ENCODE data around the gene ERBIN. TPM values are rescaled to one million over a fixed set of nuclear protein-coding genes. Genes with fewer than 3 reads are reported as not detected.
A peak's percentile ranks its signal among the peaks of the same experiment; 100 is the strongest.

ERBIN gene
- total and polyA plus RNA-seq, 10 of the 15 experiments (the other 5 are each of a cell fraction or from before 2014, with no cell fraction given): 9.5 to 91.1 (median 49.4) TPM

DNA sequence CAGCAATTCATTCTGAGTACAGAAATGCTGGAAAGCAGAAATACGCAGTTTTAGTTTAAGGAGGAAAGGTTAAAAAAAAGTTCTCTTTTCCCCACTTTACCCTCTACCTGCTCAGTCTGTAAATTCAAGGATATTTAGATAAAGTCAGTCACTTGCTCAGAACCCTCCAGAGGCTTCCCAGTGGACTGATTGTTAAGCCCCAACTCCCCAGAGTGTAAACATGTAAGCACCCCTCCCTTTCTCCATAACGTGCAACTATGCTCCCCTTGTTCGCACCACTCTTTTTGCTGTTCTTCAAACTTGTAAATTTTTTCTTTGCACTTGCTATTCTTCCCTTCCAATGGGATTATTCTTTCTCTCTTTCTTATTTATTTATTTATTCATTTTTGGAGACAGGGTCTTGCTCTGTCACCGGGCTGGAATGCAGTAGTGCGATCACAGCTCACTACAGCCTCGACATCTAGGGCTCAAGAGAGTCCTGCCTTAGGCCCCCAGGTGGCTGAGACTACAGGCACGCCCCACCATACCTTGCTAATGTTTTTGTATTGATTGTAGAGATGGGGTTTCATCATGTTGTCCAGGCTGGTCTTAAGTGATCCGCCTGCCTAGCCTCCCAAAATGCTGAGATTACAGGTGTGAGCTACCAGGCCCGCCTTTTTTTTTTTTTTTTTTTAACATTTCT is 32.5 kb upstream of the ERBIN start:
- CTCF ChIA-PET: interaction anchor here (0.7 kb wide), 1 partner anchor 1044 kb away, joined by 3 read pairs; no protein-coding TSS in a partner anchor
- TF ChIP-seq MXI1 (IDR thresholded peaks at IDR 0.05; ENCODE audit: low read depth, low read length) (no peak), MTA2 (IDR thresholded peaks at IDR 0.05; ENCODE audit: low read depth) (no peak)
- no peak overlapping the region for H3K9ac ChIP-seq (ENCODE audit: control insufficient read depth, insufficient read depth, low read length)
- WGBS (ENCODE audit: insufficient coverage, insufficient replicate concordance, low lambda C conversion rate, missing lambda C conversion rate): 76% methylated on average over 8 of the region's 9 CpGs
- no peak overlapping the region for H3K27ac ChIP-seq (ENCODE audit: control insufficient read depth, insufficient read depth)
- SMC1A ChIA-PET (ENCODE audit: uncharacterized antibody, unreplicated experiment): no interaction called here
- DNase-seq (ENCODE audit: low read depth, low spot score) (no peak), FAIRE-seq (no peak), ATAC-seq (no peak)
- H3K4me3 ChIP-seq: no peak overlapping the region
- intact Hi-C loops (cut with micrococcal nuclease; ENCODE audit: unreplicated experiment): no loop called here
- no peaks in the 10 kb centered on the region for H3K36me3 ChIP-seq (ENCODE audit: control insufficient read depth in 2 of 2, insufficient read depth in 2 of 2, low read length in 1 of 2)
- no peaks in the 10 kb centered on the region for H3K9me3 ChIP-seq (replicated peaks; ENCODE audit: control insufficient read depth, insufficient read depth, low read length)
- no peak overlapping the region for H3K4me2 ChIP-seq (ENCODE audit: control insufficient read depth, insufficient read depth)
- no peaks in the 10 kb centered on the region for H3K4me1 ChIP-seq (ENCODE audit: control insufficient read depth, insufficient read depth, low read length)
- H3K27me3 ChIP-seq (replicated peaks in 1 of 2; ENCODE audit: control insufficient read depth in 2 of 2, insufficient read depth in 2 of 2, low read length in 1 of 2): no peaks in the 10 kb centered on the region
- H4K20me1 ChIP-seq (ENCODE audit: control insufficient read depth, insufficient read depth): no peaks in the 10 kb centered on the region
- in situ Hi-C loops (cut with MboI): no loop called here
- no TSS peak for BruUV-seq (replicated peaks)
- no peak overlapping the region for H2AFZ ChIP-seq (ENCODE audit: control insufficient read depth, low read depth, low read length)
- H3K79me2 ChIP-seq (ENCODE audit: control insufficient read depth, insufficient read depth, low read length): no peaks in the 10 kb centered on the region
- POLR2A ChIA-PET: no interaction called here
- RAD21 ChIA-PET (ENCODE audit: unreplicated experiment): no interaction called here

DNA sequence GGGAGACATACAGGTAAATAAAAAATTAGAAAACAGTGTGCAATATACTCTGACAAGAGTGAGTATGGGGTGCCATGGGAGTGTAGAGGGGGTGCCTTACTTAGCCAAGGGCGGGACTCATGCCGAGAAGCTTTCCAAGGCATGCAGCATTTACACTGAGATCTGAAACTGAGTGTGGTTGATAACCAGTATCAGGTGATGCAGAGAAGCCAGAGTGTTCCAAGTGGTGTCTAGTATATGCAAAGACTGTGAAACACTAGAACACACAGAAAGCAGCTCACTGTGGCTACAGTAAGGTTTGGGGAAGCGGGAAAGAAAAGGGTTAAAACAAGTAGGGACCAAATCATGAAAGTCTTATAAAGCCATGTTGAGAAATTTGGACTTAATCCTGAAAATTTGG is 30.5 kb upstream of the ERBIN start:
- BruUV-seq (replicated peaks): no TSS peak
- Histone ChIP-seq H3K79me2 (ENCODE audit: control insufficient read depth, insufficient read depth, low read length) (no peaks in the 10 kb centered on the region), H3K27ac (ENCODE audit: control insufficient read depth, insufficient read depth) (no peak overlapping the region), H3K36me3 (ENCODE audit: control insufficient read depth in 2 of 2, insufficient read depth in 2 of 2, low read length in 1 of 2) (no peaks in the 10 kb centered on the region), H3K4me2 (ENCODE audit: control insufficient read depth, insufficient read depth) (no peak overlapping the region), H3K9me3 (replicated peaks; ENCODE audit: control insufficient read depth, insufficient read depth, low read length) (no peaks in the 10 kb centered on the region), H3K27me3 (replicated peaks in 1 of 2; ENCODE audit: control insufficient read depth in 2 of 2, insufficient read depth in 2 of 2, low read length in 1 of 2) (no peaks in the 10 kb centered on the region), H3K4me1 (ENCODE audit: control insufficient read depth, insufficient read depth, low read length) (no peaks in the 10 kb centered on the region), H4K20me1 (ENCODE audit: control insufficient read depth, insufficient read depth) (no peaks in the 10 kb centered on the region), H2AFZ (ENCODE audit: control insufficient read depth, low read depth, low read length) (no peak overlapping the region), H3K9ac (ENCODE audit: control insufficient read depth, insufficient read depth, low read length) (no peak overlapping the region), H3K4me3 (no peak overlapping the region)
- ChIA-PET CTCF (no interaction called here), POLR2A (no interaction called here), RAD21 (ENCODE audit: unreplicated experiment) (no interaction called here), SMC1A (ENCODE audit: uncharacterized antibody, unreplicated experiment) (interaction anchor here (1.0 to 1.4 kb wide), 2 partner anchors 20 to 29 kb away, joined by 3 to 4 read pairs; no protein-coding TSS in a partner anchor)
- no peak for DNase-seq (ENCODE audit: low read depth, low spot score)
- TF ChIP-seq, protein P1, sequence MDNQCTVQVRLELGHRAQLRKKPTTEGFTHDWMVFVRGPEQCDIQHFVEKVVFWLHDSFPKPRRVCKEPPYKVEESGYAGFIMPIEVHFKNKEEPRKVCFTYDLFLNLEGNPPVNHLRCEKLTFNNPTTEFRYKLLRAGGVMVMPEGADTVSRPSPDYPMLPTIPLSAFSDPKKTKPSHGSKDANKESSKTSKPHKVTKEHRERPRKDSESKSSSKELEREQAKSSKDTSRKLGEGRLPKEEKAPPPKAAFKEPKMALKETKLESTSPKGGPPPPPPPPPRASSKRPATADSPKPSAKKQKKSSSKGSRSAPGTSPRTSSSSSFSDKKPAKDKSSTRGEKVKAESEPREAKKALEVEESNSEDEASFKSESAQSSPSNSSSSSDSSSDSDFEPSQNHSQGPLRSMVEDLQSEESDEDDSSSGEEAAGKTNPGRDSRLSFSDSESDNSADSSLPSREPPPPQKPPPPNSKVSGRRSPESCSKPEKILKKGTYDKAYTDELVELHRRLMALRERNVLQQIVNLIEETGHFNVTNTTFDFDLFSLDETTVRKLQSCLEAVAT (IDR thresholded peaks at IDR 0.05): no peak
- TF ChIP-seq, protein P2, sequence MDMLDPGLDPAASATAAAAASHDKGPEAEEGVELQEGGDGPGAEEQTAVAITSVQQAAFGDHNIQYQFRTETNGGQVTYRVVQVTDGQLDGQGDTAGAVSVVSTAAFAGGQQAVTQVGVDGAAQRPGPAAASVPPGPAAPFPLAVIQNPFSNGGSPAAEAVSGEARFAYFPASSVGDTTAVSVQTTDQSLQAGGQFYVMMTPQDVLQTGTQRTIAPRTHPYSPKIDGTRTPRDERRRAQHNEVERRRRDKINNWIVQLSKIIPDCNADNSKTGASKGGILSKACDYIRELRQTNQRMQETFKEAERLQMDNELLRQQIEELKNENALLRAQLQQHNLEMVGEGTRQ (IDR thresholded peaks at IDR 0.05; ENCODE audit: borderline replicate concordance, low read depth, low read length): no peak
- no peak for TF ChIP-seq EGR1 (IDR thresholded peaks at IDR 0.05; ENCODE audit: borderline replicate concordance in 1 of 2, low read depth in 2 of 2, low read length in 2 of 2)
- TF ChIP-seq BRCA1 (IDR thresholded peaks at IDR 0.05; ENCODE audit: low read depth, low read length): no peak
- TF ChIP-seq SMAD1 (IDR thresholded peaks at IDR 0.05; ENCODE audit: low read depth, partially characterized antibody): no peak
- no peak for TF ChIP-seq GABPA (IDR thresholded peaks at IDR 0.05; ENCODE audit: low read depth)
- no peak for TF ChIP-seq RAD51 (IDR thresholded peaks at IDR 0.05)
- no peak for TF ChIP-seq CHD1 (IDR thresholded peaks at IDR 0.05; ENCODE audit: low read depth, low read length)
- no peak for TF ChIP-seq RCOR1 (conservative IDR thresholded peaks at IDR 0.05; ENCODE audit: low read depth, low read length)
- TF ChIP-seq FOS (IDR thresholded peaks at IDR 0.05; ENCODE audit: borderline replicate concordance, extremely low read depth, insufficient read length): no peak
- WGBS (ENCODE audit: insufficient coverage, insufficient replicate concordance, low lambda C conversion rate, missing lambda C conversion rate): 54% methylated on average over 3 of the region's 3 CpGs
- in situ Hi-C loops (cut with MboI): no loop called here
- intact Hi-C loops (cut with micrococcal nuclease; ENCODE audit: unreplicated experiment): no loop called here
- ATAC-seq: peak; percentile 39; the same call in 2 of the 3 replicates
- FAIRE-seq: no peak

Measured in GM12878 (cell line).